A673 (cell line): ENCODE measurements around the gene OXNAD1. TPM values are rescaled to one million over a fixed set of nuclear protein-coding genes. Genes with fewer than 3 reads are reported as not detected.

ENCODE experiments used
- BruUV-seq: library from RNA; stranded (reverse); fragments of 400-500 nt; replicated peaks from 2 replicates; lab custom pipeline; 2021; lab: Mats Ljungman, UMichigan
- CTCF ChIA-PET: fragments of 300-600 bp; sonication (Branson Sonifier 250); formaldehyde crosslinking; loops from one replicate; lab custom pipeline; 2022; ENCODE audit warnings: antibody characterized with exemption; lab: Charles Lee
- POLR2A ChIA-PET: fragments of 300-600 bp; sonication (Branson Sonifier 250); formaldehyde crosslinking; loops from one replicate; lab custom pipeline; 2022; ENCODE audit warnings: antibody characterized with exemption; ENCODE audit not compliant: low non-redundant PET; lab: Charles Lee
- DNase-seq: peaks from one replicate; pipeline ENCODE4 v3.0.0-alpha.2; 2015; ENCODE audit warnings: low spot score
- H3K27ac ChIP-seq: fragments of 200-600 bp; sonication (generic); 2 replicates; pipeline ENCODE4 v1.5.1; 2016; ENCODE audit warnings: mixed run types, low read depth, mild to moderate bottlenecking, mixed read lengths, antibody characterized with exemption, low read length; ENCODE audit not compliant: poor library complexity, severe bottlenecking
- H3K27me3 ChIP-seq: fragments of 200-600 bp; sonication (generic); replicated peaks from 2 replicates; pipeline ENCODE4 v1.6.1; 2017; ENCODE audit warnings: mixed run types, low read depth, mild to moderate bottlenecking, mixed read lengths, antibody characterized with exemption, low read length; ENCODE audit not compliant: insufficient read depth, poor library complexity
- H3K36me3 ChIP-seq: fragments of 200-600 bp; sonication (generic); 2 replicates; pipeline ENCODE4 v1.6.1; 2016; ENCODE audit warnings: mixed run types, mild to moderate bottlenecking, mixed read lengths, antibody characterized with exemption, low read length; ENCODE audit not compliant: insufficient read depth, poor library complexity, severe bottlenecking
- H3K4me1 ChIP-seq: fragments of 200-600 bp; sonication (generic); 2 replicates; pipeline ENCODE4 v1.6.1; 2017; ENCODE audit warnings: mixed run types, mild to moderate bottlenecking, mixed read lengths, antibody characterized with exemption, low read length; ENCODE audit not compliant: insufficient read depth, poor library complexity, severe bottlenecking
- H3K4me3 ChIP-seq: fragments of 200-600 bp; sonication (generic); 2 replicates; pipeline ENCODE4 v1.5.1; 2016; ENCODE audit warnings: low read depth, mixed run types, mild to moderate bottlenecking, mixed read lengths, low read length; ENCODE audit not compliant: poor library complexity, severe bottlenecking
- H3K9me3 ChIP-seq: fragments of 200-600 bp; sonication (generic); 2 replicates; pipeline ENCODE4 v1.6.1; 2016; ENCODE audit warnings: mixed run types, low read depth, mild to moderate bottlenecking, mixed read lengths, antibody characterized with exemption, low read length; ENCODE audit not compliant: poor library complexity, severe bottlenecking
- CTCF ChIP-seq: fragments of 300-800, 200-600 bp; sonication (generic); conservative IDR thresholded peaks from 2 replicates; pipeline ENCODE4 v1.5.1; 2017; ENCODE audit warnings: low read depth, mild to moderate bottlenecking, antibody characterized with exemption, low read length, moderate library complexity, mixed read lengths
- EZH2 ChIP-seq: fragments of 200-600 bp; sonication (generic); IDR thresholded peaks from 2 replicates; pipeline ENCODE4 v1.6.1; 2017; ENCODE audit warnings: borderline replicate concordance, low read depth, mild to moderate bottlenecking, mixed read lengths, antibody characterized with exemption, low read length; ENCODE audit not compliant: poor library complexity, severe bottlenecking
- intact Hi-C: fragments of 100-400 bp; cut with micrococcal nuclease; formaldehyde crosslinking; loops from one replicate; pipeline ENCODE4 v1.10.0; 2022; ENCODE audit not compliant: unreplicated experiment
- total RNA-seq: library from RNA; stranded (reverse); gene quantifications from 2 replicates; pipeline ENCODE4 v1.2.3, GENCODE V29; 2021

Gene OXNAD1
- total RNA-seq, 1 experiment from 2014 or later: 21.5 TPM

DNA sequence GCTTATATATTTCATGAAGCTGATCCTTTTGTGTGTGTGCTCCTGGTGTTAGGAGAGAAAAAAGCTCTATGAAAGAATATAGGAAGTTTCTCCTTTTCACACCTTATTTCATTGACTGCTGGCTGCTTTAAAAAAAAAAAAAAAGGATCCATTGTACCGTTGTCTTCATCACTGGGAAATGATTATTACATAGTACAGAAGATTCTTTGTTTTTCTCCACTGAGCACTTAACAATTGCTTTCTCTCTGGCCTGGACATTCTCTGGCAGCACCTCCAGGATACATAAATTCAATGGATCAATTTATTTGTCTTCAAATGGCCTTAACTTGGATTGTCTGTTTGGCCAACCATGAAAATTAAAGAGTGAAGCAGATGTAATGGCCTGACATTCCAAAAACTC is 37.4 kb upstream of the OXNAD1 start:
- H3K36me3 ChIP-seq: no peaks in the 10 kb centered on the region
- intact Hi-C loops: no loop called here
- DNase-seq: no peak
- H3K9me3 ChIP-seq: no peaks in the 10 kb centered on the region
- no TSS peak for BruUV-seq
- H3K27me3 ChIP-seq: no peaks in the 10 kb centered on the region
- POLR2A ChIA-PET: interaction anchor here (0.6 kb wide), 1 partner anchor 1118 kb away, joined by 5 read pairs; no protein-coding TSS in a partner anchor
- no peak overlapping the region for H3K4me3 ChIP-seq
- TF ChIP-seq EZH2 (no peak), CTCF (no peak)
- H3K4me1 ChIP-seq: no peaks in the 10 kb centered on the region
- H3K27ac ChIP-seq: no peak overlapping the region
- CTCF ChIA-PET: no interaction called here

GRCh38 chr3:16229681-16230080 is 35.3 kb upstream of the OXNAD1 start:
- intact Hi-C loops: no loop called here
- Histone ChIP-seq H3K36me3 (no peaks in the 10 kb centered on the region), H3K9me3 (no peaks in the 10 kb centered on the region), H3K4me3 (no peak overlapping the region), H3K27me3 (no peaks in the 10 kb centered on the region), H3K27ac (no peak overlapping the region), H3K4me1 (no peaks in the 10 kb centered on the region)
- TF ChIP-seq CTCF: no peak
- TF ChIP-seq EZH2: no peak
- no TSS peak for BruUV-seq
- ChIA-PET CTCF (no interaction called here), POLR2A (no interaction called here)
- no peak for DNase-seq

DNA sequence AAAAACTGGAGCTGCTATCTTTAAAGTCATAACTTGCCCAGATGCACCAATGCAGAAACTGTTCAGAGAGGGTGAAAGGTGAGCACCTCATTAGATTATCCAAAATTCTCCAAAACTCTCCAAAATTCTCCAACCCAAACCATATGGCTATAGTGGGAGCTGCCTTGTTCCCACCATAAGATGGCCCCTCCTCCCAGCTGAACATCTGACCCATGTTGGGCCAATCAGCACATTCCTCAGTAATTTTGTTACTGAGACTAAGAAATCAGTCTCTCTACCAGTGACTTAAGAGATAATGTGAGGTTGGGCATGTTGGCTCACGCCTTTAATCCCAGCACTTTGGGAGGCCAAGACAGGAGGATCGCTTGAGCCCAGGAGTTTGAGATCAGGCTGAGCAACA is 33.0 kb upstream of the OXNAD1 start:
- BruUV-seq: no TSS peak
- CTCF ChIA-PET: no interaction called here

More for the DNA sequence above, 33.0 kb upstream of the OXNAD1 start:
- TF ChIP-seq EZH2 (no peak), CTCF (no peak)
- H3K9me3 ChIP-seq: no peaks in the 10 kb centered on the region
- H3K27me3 ChIP-seq: no peaks in the 10 kb centered on the region
- POLR2A ChIA-PET: no interaction called here
- no peaks in the 10 kb centered on the region for H3K36me3 ChIP-seq
- no peak for DNase-seq
- H3K4me1 ChIP-seq: no peaks in the 10 kb centered on the region
- H3K27ac ChIP-seq: no peak overlapping the region
- H3K4me3 ChIP-seq: no peak overlapping the region
- intact Hi-C loops: no loop called here
